ENCODE measurements around the gene DMAC2L.
"Not testable (repeated sequence)": the region's sequence is repeated elsewhere in the genome, so short reads cannot be mapped to it uniquely, and the experiment has no call there.

Gene DMAC2L, protein sequence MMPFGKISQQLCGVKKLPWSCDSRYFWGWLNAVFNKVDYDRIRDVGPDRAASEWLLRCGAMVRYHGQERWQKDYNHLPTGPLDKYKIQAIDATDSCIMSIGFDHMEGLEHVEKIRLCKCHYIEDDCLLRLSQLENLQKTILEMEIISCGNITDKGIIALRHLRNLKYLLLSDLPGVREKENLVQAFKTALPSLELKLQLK

DNA sequence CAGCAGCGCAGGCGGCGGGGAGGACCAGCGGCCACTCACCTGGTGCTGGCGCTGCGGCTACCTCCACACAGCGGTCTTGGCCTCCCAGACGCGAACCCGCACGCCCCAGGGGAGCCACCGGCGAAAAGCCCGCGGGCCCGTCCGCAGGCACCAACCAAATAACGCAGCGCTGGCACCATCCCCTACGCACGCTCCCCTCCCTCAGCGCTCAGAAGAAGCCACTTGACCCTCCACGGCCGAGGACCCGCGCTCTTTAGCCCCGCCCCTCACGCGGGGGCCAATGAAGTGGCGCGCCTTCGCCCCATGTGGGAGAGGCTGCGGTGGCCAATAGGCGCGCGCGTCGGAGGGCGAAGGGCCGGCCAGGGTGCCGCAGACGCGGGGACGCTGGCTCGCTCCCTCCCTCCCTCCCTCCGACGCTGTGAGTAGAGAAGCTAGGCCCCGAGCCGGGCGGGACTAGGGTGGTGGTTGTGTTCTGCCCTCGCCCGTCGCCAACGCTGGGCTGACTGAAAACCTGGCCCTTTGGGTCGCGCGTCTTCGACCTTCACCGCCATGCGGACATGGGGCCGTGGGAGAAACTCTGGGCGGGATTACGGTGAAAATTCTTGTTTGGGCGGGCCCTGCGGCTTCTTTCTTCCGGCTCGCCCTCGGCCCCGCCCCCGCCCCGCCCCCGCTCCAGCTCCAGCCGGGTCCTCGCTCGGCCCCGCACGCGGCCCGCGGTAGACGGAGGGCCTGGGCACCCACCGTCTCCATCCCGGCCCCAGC is at the start of gene DMAC2L, which contains the start of gene L2HGDH:
DMAC2L (plus strand) TSS at position 353 of the 762 bp plus-strand sequence. CDS start 9,164 bp downstream, outside the sequence.
L2HGDH (minus strand) TSS at position 258 of the 762 bp plus-strand sequence; CDS start at position 179, 79 bp downstream.
- peak; percentile 88 for FAIRE-seq
- DNase-seq (ENCODE audit: extremely low spot score, insufficient read length, low read depth), result peak; percentile 93

DNA sequence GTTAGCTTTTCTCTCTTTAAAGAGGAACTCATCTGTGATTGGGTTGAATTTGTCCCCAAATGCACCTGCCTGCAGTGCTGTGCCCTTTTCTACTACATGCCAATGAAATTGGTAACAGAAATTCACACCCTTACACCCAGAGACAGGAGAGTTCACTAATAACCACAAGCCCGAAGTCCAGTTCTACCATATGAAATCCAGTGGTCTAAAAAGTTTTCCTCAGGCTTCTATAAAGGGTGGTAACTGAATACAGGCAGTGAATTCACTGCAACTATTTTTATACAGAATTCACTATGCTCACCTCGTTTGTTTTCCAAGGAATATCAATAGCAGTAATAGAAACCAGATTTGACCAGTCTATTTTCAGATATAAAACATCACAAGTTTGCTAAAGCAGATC is 49.3 kb upstream of the DMAC2L start:
- DNase-seq (ENCODE audit: extremely low spot score, insufficient read length, low read depth) (no peak), FAIRE-seq (no peak)

DNA sequence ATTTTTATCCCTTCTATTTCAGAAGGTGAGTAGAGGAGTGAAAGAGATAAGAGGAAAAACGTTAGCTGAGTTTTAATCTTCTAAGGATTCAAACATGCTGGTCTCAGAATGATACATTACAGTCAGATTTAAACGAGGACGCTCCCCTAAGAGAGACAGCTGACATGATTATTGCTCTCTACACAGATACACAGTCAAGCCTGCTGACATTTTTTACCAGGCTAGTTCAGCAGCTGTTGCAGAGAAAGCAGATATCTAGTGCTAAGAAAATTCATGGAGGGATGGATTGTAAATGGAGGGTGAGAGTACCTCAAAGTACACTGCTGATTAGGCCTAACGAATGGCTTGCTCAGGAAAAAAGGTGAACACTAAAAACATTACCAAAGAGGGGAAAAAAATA is 48.8 kb upstream of the DMAC2L start:
- no peak for DNase-seq (ENCODE audit: extremely low spot score, insufficient read length, low read depth)

DNA sequence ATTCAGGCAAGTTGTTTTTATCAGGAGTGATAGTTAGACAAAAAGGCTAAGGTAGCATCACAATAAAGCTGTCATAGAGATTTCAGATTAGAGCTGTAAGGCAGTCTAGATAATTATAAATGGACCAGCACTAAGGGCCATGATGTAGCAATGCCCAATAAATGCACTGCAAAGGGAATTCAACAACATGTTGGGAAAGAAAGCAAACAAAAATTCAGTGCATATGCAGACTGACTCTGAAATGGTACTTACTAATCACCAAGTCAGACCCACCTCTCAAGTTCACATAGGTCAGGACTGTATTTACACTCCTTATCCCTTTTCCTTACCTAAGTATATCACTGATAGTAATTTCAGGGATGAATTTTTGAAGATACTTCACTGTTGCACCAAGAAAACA is 47.1 kb upstream of the DMAC2L start:
- FAIRE-seq (no peak), DNase-seq (ENCODE audit: extremely low spot score, insufficient read length, low read depth) (no peak)

More for the DNA sequence above, 48.8 kb upstream of the DMAC2L start:
- FAIRE-seq, result no peak

DNA sequence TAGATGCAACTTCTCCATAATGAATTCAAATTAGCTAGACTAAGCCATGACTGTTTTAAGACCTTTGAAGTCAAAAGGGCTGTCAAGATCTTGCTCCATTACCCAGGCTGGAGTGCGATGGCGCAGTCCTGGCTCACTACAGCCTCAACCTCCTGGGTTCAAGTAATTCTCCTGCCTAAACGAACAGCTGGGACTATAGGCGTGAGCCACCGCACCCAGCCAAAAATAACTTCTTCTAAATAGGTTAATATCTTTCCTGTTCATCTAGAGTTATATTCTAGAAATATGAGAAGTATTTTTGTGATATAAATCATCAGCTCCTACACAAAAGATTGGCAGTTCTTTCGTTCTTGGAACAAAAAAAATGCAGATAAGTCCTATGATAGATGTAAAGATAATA is 41.2 kb upstream of the DMAC2L start:
- DNase-seq (ENCODE audit: extremely low spot score, insufficient read length, low read depth) (no peak), FAIRE-seq (no peak)

DNA sequence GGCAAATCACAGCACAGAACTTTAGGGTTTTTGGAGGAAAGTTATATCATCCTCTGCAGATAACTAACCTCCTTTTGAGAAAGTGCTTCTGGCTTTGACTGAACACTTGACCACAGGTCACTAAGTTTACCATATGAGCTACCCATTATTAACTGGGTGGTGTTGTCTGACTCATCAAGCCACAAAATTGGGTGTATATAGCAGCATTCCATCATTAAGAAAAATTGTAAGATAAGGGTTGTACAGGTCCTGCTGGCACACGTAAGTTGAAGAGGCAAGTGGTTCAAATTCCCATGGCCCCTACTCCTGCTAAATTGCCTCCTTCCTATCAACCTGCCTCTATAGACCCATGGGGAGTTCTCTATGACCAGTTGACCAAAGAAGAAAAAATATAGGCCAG is 39.6 kb upstream of the DMAC2L start:
- DNase-seq (ENCODE audit: extremely low spot score, insufficient read length, low read depth), result no peak
- FAIRE-seq, result no peak

DNA sequence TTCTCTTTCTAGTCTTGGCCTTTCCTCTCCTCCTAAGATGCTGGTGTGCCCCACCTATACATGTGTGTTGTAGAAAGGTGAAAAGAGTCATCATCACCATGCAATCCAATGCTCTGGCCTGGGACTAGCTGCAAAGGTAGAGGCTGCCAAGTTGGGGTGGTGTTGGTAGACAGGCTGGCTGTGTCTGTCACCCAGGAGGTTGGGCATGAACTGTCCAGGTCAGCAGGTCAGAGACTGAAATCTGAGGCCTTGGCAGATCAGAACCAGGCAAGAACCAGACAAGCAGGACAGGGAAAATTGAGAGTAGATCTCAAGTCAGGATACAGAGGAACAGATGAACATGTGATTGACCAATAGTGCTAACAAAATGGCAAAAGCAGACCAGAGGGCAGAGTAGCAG is 26.3 kb upstream of the DMAC2L start:
- DNase-seq (ENCODE audit: extremely low spot score, insufficient read length, low read depth), result no peak
- no peak for FAIRE-seq

DNA sequence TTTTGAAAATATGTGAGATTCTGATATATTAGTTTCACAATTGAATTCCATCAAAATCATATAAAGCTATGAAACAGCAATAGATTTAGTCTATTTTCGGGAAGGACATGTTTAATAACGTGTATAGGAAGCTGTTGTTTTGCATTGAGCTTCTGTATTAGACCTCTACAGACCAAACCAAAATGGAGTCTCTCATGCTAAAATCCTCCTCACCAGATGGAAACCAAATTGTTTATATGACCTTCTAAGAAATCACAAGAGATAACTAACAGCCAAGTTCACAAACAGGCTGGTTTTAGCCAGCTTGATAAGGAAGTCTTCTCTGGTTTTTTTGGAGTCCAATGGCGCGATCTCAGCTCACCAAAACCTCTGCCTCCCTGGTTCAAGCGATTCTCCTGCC is 24.0 kb upstream of the DMAC2L start:
- FAIRE-seq, result no peak
- DNase-seq (ENCODE audit: extremely low spot score, insufficient read length, low read depth), result no peak

DNA sequence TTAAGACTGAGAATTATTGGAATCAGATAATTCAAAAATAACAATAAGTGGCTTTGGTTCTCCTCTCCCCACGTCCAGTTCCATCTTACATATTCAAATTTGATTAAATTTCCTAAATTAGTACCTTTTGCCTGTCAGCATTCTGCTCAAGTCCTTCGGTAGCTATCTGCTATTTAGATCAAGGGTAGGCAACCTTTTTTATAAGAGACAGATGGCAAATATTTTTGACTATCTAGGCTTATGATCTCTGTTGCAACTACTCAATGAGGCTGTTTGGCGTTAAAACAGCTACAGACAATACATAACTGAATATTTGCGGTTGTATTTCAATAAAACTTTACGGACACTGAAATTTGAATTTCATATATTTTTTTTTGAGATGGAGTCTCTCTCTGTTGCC is 21.8 kb upstream of the DMAC2L start:
- no peak for FAIRE-seq

DNA sequence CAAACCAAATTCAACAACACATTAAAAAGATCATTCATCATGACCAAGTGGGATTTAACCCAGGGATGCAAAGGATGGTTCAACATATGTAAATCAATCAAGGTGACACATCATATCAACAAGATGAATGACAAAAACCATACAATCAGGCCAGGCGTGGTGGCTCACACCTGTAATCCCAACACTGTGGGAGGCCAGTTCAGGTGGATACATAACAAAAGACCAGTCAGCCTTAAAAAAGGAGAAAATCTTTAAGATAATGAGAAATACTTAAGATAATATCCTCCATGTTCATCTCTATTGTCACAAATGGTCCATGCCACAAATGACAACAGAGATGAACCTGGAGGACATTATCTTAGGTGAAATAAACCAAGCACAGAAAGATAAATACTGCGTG is 12.5 kb upstream of the DMAC2L start:
- FAIRE-seq (no peak), DNase-seq (ENCODE audit: extremely low spot score, insufficient read length, low read depth) (no peak)

More for the DNA sequence above, 21.8 kb upstream of the DMAC2L start:
- DNase-seq (ENCODE audit: extremely low spot score, insufficient read length, low read depth), result no peak

DNA sequence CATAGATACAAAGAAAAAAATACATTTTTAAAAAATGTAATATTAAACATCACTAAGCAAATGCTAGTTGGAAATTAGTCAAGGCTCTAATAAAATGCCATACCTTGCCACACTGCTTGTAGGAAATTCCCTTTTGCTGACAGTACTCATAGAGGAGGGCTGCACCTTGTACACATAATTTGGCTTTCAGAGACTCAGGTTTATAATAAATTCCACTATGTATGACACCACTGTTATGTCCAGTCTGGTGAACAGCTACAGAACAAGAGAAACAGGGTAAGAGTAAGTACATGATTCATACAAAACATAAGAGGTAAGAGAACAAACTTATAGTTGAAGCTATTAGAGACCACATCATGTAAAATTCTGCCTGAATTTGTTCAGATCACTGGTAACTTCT is 10.2 kb upstream of the DMAC2L start:
- no peak for FAIRE-seq
- no peak for DNase-seq (ENCODE audit: extremely low spot score, insufficient read length, low read depth)

DNA sequence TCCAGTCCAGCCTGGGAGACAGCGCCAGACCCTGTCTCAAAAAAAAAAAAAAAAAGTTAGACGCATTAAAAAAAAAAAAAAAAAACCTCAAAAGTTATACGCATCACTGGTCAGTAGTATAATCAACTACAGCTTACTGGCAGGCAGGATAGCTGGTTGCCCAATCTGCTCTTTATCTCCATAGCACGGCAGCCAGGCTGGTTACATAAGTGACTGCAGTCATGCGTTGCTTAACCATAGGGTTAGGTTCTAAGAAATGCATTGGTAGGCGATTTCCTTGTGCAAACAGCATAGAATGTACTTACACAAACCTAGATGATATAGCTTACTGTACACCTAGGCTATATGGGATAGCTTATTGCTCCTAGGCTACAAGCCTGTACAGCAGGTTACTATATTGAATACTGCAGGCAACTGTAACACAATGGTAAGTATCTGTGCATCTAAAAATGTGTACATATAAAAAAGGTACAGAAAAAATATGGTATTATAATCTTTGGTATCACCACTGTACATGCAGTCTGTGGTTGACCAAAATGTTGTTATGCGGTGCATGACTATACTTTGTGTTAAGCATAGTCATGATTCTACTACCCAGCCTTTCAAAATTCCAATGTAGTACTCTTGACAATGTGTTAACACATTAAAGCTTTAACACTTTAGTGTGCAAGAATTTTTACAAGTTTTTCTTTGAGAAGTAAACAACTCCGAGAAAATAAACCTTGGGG is 8.2 kb upstream of the DMAC2L start:
- FAIRE-seq (peak; percentile 12), DNase-seq (ENCODE audit: extremely low spot score, insufficient read length, low read depth) (no peak)

DNA sequence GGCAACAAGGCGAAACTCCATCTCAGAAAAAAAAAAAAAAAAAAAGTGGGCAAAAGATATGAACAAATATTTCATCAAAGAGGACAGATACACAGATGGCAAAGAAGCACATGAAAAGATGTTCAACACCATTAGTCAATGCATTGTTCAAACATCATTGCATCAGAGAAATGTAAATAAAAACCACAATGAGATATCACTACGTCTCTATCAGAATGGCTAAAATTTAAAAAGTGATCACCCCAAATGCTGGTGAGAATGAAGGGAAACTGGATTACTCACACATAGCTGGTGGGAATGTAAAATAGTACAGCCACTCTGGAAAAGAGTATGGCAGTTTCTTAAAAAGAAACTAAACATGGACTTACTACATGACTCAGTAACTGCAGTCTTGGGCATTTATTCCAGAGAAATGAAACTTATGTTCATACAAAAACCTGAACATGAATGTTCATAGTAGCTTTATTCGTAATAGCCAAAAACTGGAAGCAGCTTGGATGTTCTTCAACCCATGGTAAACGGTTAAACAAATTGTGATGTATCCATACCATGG is 3.7 kb upstream of the DMAC2L start:
- DNase-seq (ENCODE audit: extremely low spot score, insufficient read length, low read depth) (no peak), FAIRE-seq (no peak)

DNA sequence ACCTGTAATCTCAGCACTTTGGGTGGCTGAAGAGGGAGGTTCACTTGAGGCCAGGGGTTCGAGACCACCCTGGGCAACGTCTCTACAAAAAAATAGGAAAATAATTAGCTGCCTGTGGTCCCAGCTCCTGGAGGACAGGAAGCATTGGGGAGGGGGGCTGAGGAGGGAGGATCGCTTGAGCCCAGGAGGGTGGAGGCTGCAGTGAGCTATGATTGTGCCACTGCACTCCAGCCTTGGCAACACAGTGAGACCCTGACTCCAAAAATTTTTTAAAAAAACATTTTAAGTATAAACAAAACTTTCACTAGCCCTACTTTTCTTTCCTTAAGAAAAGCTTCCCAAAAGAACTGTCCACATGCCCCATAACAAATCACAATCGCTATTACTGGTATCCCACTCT is 1.7 kb upstream of the DMAC2L start:
- DNase-seq (ENCODE audit: extremely low spot score, insufficient read length, low read depth) (no peak), FAIRE-seq (no peak)

DNA sequence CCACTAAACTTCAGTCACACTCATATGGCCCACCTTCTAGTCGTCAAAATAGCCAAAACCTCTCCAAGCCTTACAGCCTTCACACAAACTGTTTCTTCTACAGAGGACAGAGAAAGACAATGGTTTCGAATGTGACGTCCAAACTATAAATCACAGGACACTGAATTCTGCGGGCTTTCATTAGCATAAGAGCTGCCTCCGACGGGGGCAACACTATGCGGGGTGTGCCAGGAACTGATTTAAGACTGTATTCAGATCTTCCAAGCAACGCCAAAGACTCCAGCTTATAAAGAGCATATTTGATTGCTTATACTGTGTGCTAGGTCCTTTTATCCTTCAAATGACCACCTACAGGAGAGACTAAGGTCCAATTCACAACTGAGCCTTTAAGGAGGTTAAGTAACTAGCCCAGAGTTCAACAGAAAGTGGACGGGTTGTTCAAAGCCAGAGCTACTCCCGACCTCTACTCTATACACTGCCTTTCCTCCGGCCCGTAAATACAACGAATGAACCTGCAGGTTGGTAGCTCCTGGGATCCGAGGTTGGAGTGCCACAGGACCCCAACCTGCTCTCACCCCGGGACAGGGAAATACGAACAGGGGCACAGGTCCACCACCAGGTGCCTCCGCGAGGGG is 670 bp upstream of the DMAC2L start:
- no peak for DNase-seq (ENCODE audit: extremely low spot score, insufficient read length, low read depth)
- FAIRE-seq, result peak; percentile 45

DNA sequence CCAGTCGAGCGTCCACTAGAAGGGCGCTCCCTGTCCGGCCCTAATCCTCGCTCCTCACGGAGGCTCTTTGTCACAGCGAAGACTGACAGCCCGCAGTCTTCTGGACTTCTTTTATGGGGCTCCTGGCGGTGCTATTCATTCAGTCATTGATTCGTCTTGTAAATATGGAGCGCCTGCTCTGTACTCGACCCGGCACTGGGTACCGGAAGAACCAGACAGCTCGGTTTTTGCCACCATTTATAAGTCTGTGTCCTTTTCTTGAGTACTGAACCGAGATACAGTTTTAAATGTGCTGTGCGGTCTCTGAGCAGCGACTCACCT is 570 bp downstream of the DMAC2L start:
- DNase-seq (ENCODE audit: extremely low spot score, insufficient read length, low read depth), result no peak
- FAIRE-seq, result peak; percentile 31

DNA sequence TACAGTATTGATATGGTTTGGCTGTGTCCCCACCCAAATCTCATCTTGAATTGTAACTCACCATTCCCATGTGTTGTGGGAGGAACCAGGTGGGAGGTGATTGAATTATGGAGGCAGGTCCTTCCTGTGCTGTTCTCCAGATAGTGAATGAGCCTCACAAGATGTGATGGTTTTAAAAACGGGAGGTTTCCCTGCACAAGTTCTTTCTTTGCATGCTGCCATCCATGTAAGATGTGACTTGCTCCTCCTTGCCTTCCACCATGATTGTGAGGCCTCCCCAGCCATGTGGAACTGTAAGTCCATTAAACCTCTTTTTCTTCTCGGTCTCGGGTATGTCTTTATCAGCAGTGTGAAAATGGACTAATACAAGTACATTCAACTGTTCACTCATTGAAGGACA is 2.0 kb downstream of the DMAC2L start:
- not testable (repeated sequence) for FAIRE-seq; DNase-seq (ENCODE audit: extremely low spot score, insufficient read length, low read depth)

DNA sequence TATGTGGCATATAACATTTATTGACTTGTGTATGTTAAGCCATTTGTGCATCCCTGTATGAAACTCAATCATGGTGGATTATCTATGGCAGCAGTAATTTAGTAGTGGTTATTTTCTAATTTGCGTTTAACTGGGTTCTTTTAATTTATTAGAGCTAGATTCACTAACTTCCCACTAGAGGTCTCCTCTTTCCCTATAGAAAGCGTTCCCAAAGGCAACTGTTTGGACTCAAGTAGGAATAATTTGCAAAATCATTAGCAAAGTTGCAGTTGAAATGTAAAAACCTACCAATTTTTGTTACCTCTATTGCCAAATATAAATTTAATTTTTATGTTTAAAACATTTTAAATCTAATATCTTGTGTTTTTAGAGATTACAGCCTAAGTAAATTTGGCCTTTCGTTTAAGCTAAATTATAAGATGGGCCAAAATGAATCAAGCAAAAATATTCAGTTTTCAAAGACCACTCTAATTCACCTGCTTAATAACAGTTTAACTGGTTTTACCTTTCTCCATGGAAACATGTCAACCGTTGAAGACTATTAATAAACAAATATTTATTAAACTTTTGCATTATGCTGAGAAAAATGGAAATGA is 6.0 kb downstream of the DMAC2L start:
- DNase-seq (ENCODE audit: extremely low spot score, insufficient read length, low read depth) (no peak), FAIRE-seq (no peak)

DNA sequence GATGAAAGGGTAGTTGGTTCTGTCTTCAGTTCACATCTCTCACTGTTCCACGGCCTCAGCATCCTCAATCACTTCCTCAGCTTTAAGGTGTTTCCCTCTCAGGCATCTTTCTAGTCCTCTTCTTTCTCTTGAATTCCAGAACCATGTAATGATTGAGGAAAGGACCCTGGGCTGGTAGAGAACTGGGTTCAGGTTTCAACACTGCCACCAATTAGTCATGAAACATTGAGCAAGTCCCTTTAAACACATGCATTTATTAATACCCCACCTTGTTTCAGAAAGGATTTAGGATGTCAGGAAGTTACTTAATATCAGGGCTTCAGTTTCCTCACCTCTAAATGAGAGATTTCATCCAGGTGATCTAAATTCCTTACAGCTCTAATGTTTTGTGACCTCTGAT is 7.2 kb downstream of the DMAC2L start:
- no peak for FAIRE-seq
- DNase-seq (ENCODE audit: extremely low spot score, insufficient read length, low read depth), result no peak

DNA sequence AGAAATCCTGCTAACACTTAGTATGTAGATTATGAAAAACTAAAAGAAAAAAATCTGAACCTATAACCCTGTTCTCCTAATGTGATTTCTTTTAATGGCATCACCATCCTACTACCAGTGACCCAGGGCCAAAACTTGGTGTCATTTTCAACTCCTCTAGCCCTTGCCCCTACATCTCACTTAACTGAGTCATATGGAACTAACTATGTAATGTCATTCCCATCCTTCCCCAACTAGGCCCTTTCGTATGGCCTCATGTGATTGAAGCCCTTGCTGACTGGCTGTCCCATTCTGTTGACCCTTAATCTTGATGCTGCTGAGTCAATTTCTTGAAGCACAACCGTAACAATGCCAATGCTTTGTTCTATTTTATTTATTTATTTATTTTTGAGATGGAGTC is 7.6 kb downstream of the DMAC2L start:
- DNase-seq (ENCODE audit: extremely low spot score, insufficient read length, low read depth) (no peak), FAIRE-seq (no peak)

All from GM18507 (cell line).